ENCODE data around the gene MICOS13. TPM values are rescaled to one million over a fixed set of nuclear protein-coding genes. Genes with fewer than 3 reads are reported as not detected.

The MICOS13 gene
- total RNA-seq, 1 donor from 2014 or later: 25.6 TPM

GRCh38 chr19:5677136-5677535, 3.2 kb downstream of the MICOS13 start:
- no peak for TF ChIP-seq CTCF (conservative IDR thresholded peaks at IDR 0.05)
- peaks cover 27% of the 10 kb centered on the region for H3K4me1 Mint-ChIP-seq
- H3K36me3 Mint-ChIP-seq (ENCODE audit: low read depth): peaks cover 11% of the 10 kb centered on the region
- H3K9me3 Mint-ChIP-seq: peaks cover 3% of the 10 kb centered on the region
- DNase-seq (ENCODE audit: low read depth, low spot score): no peak
- H3K27ac Mint-ChIP-seq (ENCODE audit: unreplicated experiment): no peak overlapping the region
- H3K27me3 Mint-ChIP-seq (ENCODE audit: low read depth): peaks cover 6% of the 10 kb centered on the region
- peak overlapping the region; percentile 59 for H3K4me3 Mint-ChIP-seq

- Mint-ChIP-seq H3K4me3 (peak overlapping the region; percentile 41), H3K27ac (ENCODE audit: unreplicated experiment) (no peak overlapping the region), H3K9me3 (peaks cover 3% of the 10 kb centered on the region), H3K4me1 (peaks cover 23% of the 10 kb centered on the region), H3K27me3 (ENCODE audit: low read depth) (peaks cover 6% of the 10 kb centered on the region), H3K36me3 (ENCODE audit: low read depth) (peaks cover 11% of the 10 kb centered on the region)
- DNase-seq (ENCODE audit: low read depth, low spot score): no peak
- no peak for TF ChIP-seq CTCF (conservative IDR thresholded peaks at IDR 0.05)
These were observed 3.6 kb downstream of the MICOS13 start for GRCh38 chr19:5676772-5677105.

- Mint-ChIP-seq H3K27ac (ENCODE audit: unreplicated experiment) (no peak overlapping the region), H3K27me3 (ENCODE audit: low read depth) (peaks cover 4% of the 10 kb centered on the region), H3K4me3 (peak overlapping the region; percentile 41), H3K9me3 (peaks cover 3% of the 10 kb centered on the region), H3K36me3 (ENCODE audit: low read depth) (peaks cover 11% of the 10 kb centered on the region), H3K4me1 (peaks cover 18% of the 10 kb centered on the region)
- no peak for DNase-seq (ENCODE audit: low read depth, low spot score)
- no peak for TF ChIP-seq CTCF (conservative IDR thresholded peaks at IDR 0.05)
These were observed 4.1 kb downstream of the MICOS13 start for GRCh38 chr19:5676105-5676771.

GRCh38 chr19:5674714-5675113, 5.6 kb downstream of the MICOS13 start:
- Mint-ChIP-seq H3K27me3 (ENCODE audit: low read depth) (no peaks in the 10 kb centered on the region), H3K27ac (ENCODE audit: unreplicated experiment) (no peak overlapping the region), H3K4me3 (peak overlapping the region; percentile 61), H3K4me1 (peaks cover 8% of the 10 kb centered on the region), H3K9me3 (no peaks in the 10 kb centered on the region), H3K36me3 (ENCODE audit: low read depth) (peaks cover 11% of the 10 kb centered on the region)
- DNase-seq (ENCODE audit: low read depth, low spot score): no peak
- no peak for TF ChIP-seq CTCF (conservative IDR thresholded peaks at IDR 0.05)

GRCh38 chr19:5673752-5674151, 6.6 kb downstream of the MICOS13 start:
- TF ChIP-seq CTCF (conservative IDR thresholded peaks at IDR 0.05): no peak
- no peak for DNase-seq (ENCODE audit: low read depth, low spot score)
- Mint-ChIP-seq H3K27ac (ENCODE audit: unreplicated experiment) (no peak overlapping the region), H3K9me3 (no peaks in the 10 kb centered on the region), H3K27me3 (ENCODE audit: low read depth) (no peaks in the 10 kb centered on the region), H3K36me3 (ENCODE audit: low read depth) (peaks cover 11% of the 10 kb centered on the region), H3K4me3 (peak overlapping the region; percentile 1), H3K4me1 (no peaks in the 10 kb centered on the region)
